ENCODE measurements around the gene UPF3A. TPM values are rescaled to one million over a fixed set of nuclear protein-coding genes. Genes with fewer than 3 reads are reported as not detected.
"Not testable (repeated sequence)": the region's sequence is repeated elsewhere in the genome, so short reads cannot be mapped to it uniquely, and the experiment has no call there.

UPF3A gene
- total RNA-seq, 1 experiment from 2014 or later, result 24.2 TPM

GRCh38 chr13:114318624-114319023 lies 37.2 kb downstream of the UPF3A start:
- in situ Hi-C loops (cut with HindIII; ENCODE audit: low pct_unique_long_range_greater_than_20kb, low sequenced_read_pairs), result no loop called here
- no peak for DNase-seq (ENCODE audit: low read depth, low spot score)

GRCh38 chr13:114319441-114319913 lies 38.1 kb downstream of the UPF3A start:
- DNase-seq (ENCODE audit: low read depth, low spot score), result no peak
- in situ Hi-C loops (cut with HindIII; ENCODE audit: low pct_unique_long_range_greater_than_20kb, low sequenced_read_pairs), result no loop called here

- in situ Hi-C loops (cut with HindIII; ENCODE audit: low pct_unique_long_range_greater_than_20kb, low sequenced_read_pairs), result no loop called here
- no peak for DNase-seq (ENCODE audit: low read depth, low spot score)
These were observed 38.7 kb downstream of the UPF3A start for GRCh38 chr13:114320065-114320464.

- DNase-seq (ENCODE audit: low read depth, low spot score), result no peak
- in situ Hi-C loops (cut with HindIII; ENCODE audit: low pct_unique_long_range_greater_than_20kb, low sequenced_read_pairs), result no loop called here
These were observed 39.9 kb downstream of the UPF3A start for GRCh38 chr13:114321256-114321655.

GRCh38 chr13:114323349-114323748 lies 41.9 kb downstream of the UPF3A start:
- no peak for DNase-seq (ENCODE audit: low read depth, low spot score)
- in situ Hi-C loops (cut with HindIII; ENCODE audit: low pct_unique_long_range_greater_than_20kb, low sequenced_read_pairs), result no loop called here

- DNase-seq (ENCODE audit: low read depth, low spot score), result no peak
- in situ Hi-C loops (cut with HindIII; ENCODE audit: low pct_unique_long_range_greater_than_20kb, low sequenced_read_pairs), result no loop called here
These were observed 42.9 kb downstream of the UPF3A start for GRCh38 chr13:114324334-114324733.

GRCh38 chr13:114325729-114326128 lies 44.3 kb downstream of the UPF3A start:
- in situ Hi-C loops (cut with HindIII; ENCODE audit: low pct_unique_long_range_greater_than_20kb, low sequenced_read_pairs), result no loop called here
- DNase-seq (ENCODE audit: low read depth, low spot score), result no peak

- DNase-seq (ENCODE audit: low read depth, low spot score), result no peak
These were observed 46.6 kb downstream of the UPF3A start for GRCh38 chr13:114328034-114328433.

GRCh38 chr13:114328595-114328994 lies 47.2 kb downstream of the UPF3A start:
- in situ Hi-C loops (cut with HindIII; ENCODE audit: low pct_unique_long_range_greater_than_20kb, low sequenced_read_pairs), result no loop called here
- no peak for DNase-seq (ENCODE audit: low read depth, low spot score)

More at GRCh38 chr13:114328034-114328433, 46.6 kb downstream of the UPF3A start:
- in situ Hi-C loops (cut with HindIII; ENCODE audit: low pct_unique_long_range_greater_than_20kb, low sequenced_read_pairs), result no loop called here

- DNase-seq (ENCODE audit: low read depth, low spot score), result no peak
- in situ Hi-C loops (cut with HindIII; ENCODE audit: low pct_unique_long_range_greater_than_20kb, low sequenced_read_pairs), result no loop called here
These were observed 48.7 kb downstream of the UPF3A start for GRCh38 chr13:114330086-114330485.

- in situ Hi-C loops (cut with HindIII; ENCODE audit: low pct_unique_long_range_greater_than_20kb, low sequenced_read_pairs), result not testable (repeated sequence)
- peak; percentile 56 for DNase-seq (ENCODE audit: low read depth, low spot score)
These were observed 52.5 kb downstream of the UPF3A start for GRCh38 chr13:114333881-114334280.

- in situ Hi-C loops (cut with HindIII; ENCODE audit: low pct_unique_long_range_greater_than_20kb, low sequenced_read_pairs), result no loop called here
- DNase-seq (ENCODE audit: low read depth, low spot score), result no peak
These were observed 53.1 kb downstream of the UPF3A start for GRCh38 chr13:114334305-114335053.

GRCh38 chr13:114336457-114336856 lies 55.1 kb downstream of the UPF3A start:
- in situ Hi-C loops (cut with HindIII; ENCODE audit: low pct_unique_long_range_greater_than_20kb, low sequenced_read_pairs); DNase-seq (ENCODE audit: low read depth, low spot score): not testable (repeated sequence)

- DNase-seq (ENCODE audit: low read depth, low spot score), result no peak
- in situ Hi-C loops (cut with HindIII; ENCODE audit: low pct_unique_long_range_greater_than_20kb, low sequenced_read_pairs), result no loop called here
These were observed 57.6 kb downstream of the UPF3A start for GRCh38 chr13:114338959-114339358.

- in situ Hi-C loops (cut with HindIII; ENCODE audit: low pct_unique_long_range_greater_than_20kb, low sequenced_read_pairs), result no loop called here
- DNase-seq (ENCODE audit: low read depth, low spot score), result peak; percentile 83
These were observed 58.6 kb downstream of the UPF3A start for GRCh38 chr13:114339857-114340534.

- DNase-seq (ENCODE audit: low read depth, low spot score), result no peak
- in situ Hi-C loops (cut with HindIII; ENCODE audit: low pct_unique_long_range_greater_than_20kb, low sequenced_read_pairs), result no loop called here
These were observed 59.8 kb downstream of the UPF3A start for GRCh38 chr13:114341003-114341777.

- in situ Hi-C loops (cut with HindIII; ENCODE audit: low pct_unique_long_range_greater_than_20kb, low sequenced_read_pairs); DNase-seq (ENCODE audit: low read depth, low spot score): not testable (repeated sequence)
These were observed 65.9 kb downstream of the UPF3A start for GRCh38 chr13:114347256-114347655.

GRCh38 chr13:114352763-114353162 lies 71.4 kb downstream of the UPF3A start:
- peak; percentile 40 for DNase-seq (ENCODE audit: low read depth, low spot score)
- in situ Hi-C loops (cut with HindIII; ENCODE audit: low pct_unique_long_range_greater_than_20kb, low sequenced_read_pairs), result not testable (repeated sequence)

Measured in SK-MEL-5 (cell line).